Testis (tissue), 3 donors: Measurements from ENCODE around the gene FGF23. TPM values are rescaled to one million over a fixed set of nuclear protein-coding genes. Genes with fewer than 3 reads are reported as not detected.

Experiments used
- DNase-seq: peaks from one replicate; pipeline ENCODE4 v3.0.0-alpha.2; 2019
- H3K27ac ChIP-seq, 2 donors: fragments of 200-600 bp; sonication (generic); one replicate each; pipeline ENCODE4 v1.5.1; 2019
- H3K27me3 ChIP-seq: fragments of 200-600 bp; sonication (generic); one replicate; pipeline ENCODE4 v1.5.1; 2019
- H3K36me3 ChIP-seq: fragments of 200-600 bp; sonication (generic); one replicate; pipeline ENCODE4 v1.5.1; 2017; ENCODE audit warnings: low read depth; ENCODE audit errors: missing control alignments
- H3K4me1 ChIP-seq: fragments of 200-600 bp; sonication (generic); one replicate; pipeline ENCODE4 v1.5.1; 2019
- H3K4me3 ChIP-seq, 2 donors: fragments of 200-600 bp; sonication (generic); one replicate each; pipeline ENCODE4 v1.5.1; 2017 to 2019
- H3K9me3 ChIP-seq: fragments of 200-600 bp; sonication (generic); one replicate; pipeline ENCODE4 v1.5.1; 2017
- CTCF ChIP-seq, 3 experiments: fragments of 450-650 bp in 2 of 3; fragments of 200-600 bp in 1 of 3; sonication (generic) in 1 of 3; IDR thresholded peaks; one replicate each; pipeline ENCODE4 v1.5.1; 2016 to 2019; ENCODE audit warnings: antibody characterized with exemption in 3 of 3, mild to moderate bottlenecking in 2 of 3, moderate library complexity in 1 of 3
- POLR2A ChIP-seq: fragments of 450-650 bp; IDR thresholded peaks from one replicate; pipeline ENCODE4 v1.6.1; 2017; ENCODE audit warnings: antibody characterized with exemption, mild to moderate bottlenecking, moderate library complexity
- WGBS, 2 donors: methylation state at CpG; one replicate each; pipeline ENCODE4 v1.1.5; 2018; 5-methylcytosine and 5-hydroxymethylcytosine counted together
- intact Hi-C: fragments of 100-400 bp; cut with DNase I; formaldehyde crosslinking; loops from one replicate; pipeline ENCODE4 v1.15.1; 2023; ENCODE audit warnings: low total_unique reads
- polyA plus RNA-seq: library from polyadenylated mRNA; stranded (reverse); fragments of 350-450 nt; fragmentation: Illumina TruSeq; extraction: RNeasy Lipid Tissue Mini Kit (QIAGEN cat#74804); gene quantifications from one replicate; pipeline ENCODE4 v1.2.3, GENCODE V29; 2014; ENCODE audit warnings: low read depth, low replicate concordance; ENCODE audit not compliant: insufficient read depth
- total RNA-seq, 2 donors: library from RNA; depleted of rRNA; stranded (reverse); fragments of >200 nt; gene quantifications; one replicate each; pipeline ENCODE4 v1.2.3, GENCODE V29; 2016

The FGF23 gene
- total and polyA plus RNA-seq, 3 donors from 2014 or later = 0.12 TPM; not detected in 2

- no peak overlapping the region for H3K4me3 ChIP-seq
- no peak for TF ChIP-seq CTCF (IDR thresholded peaks at IDR 0.05)
- TF ChIP-seq POLR2A = no peak
- DNase-seq = no peak
- WGBS, 2 donors = 73 to 80% methylated on average over 4 of the region's 4 CpGs
- H3K4me1 ChIP-seq = no peaks in the 10 kb centered on the region
- no peaks in the 10 kb centered on the region for H3K9me3 ChIP-seq
- intact Hi-C loops = no loop called here
- no peaks in the 10 kb centered on the region for H3K27me3 ChIP-seq
- H3K27ac ChIP-seq = no peak overlapping the region
- H3K36me3 ChIP-seq = no peaks in the 10 kb centered on the region
Measured at GRCh38 chr12:4380332-4380731, 820 bp upstream of the FGF23 start.

GRCh38 chr12:4378772-4379171, 740 bp downstream of the FGF23 start:
- Histone ChIP-seq H3K4me3 (no peak overlapping the region), H3K27me3 (no peaks in the 10 kb centered on the region), H3K4me1 (no peaks in the 10 kb centered on the region), H3K36me3 (no peaks in the 10 kb centered on the region), H3K27ac (no peak overlapping the region), H3K9me3 (no peaks in the 10 kb centered on the region)
- no peak for DNase-seq
- TF ChIP-seq POLR2A (no peak), CTCF (IDR thresholded peaks at IDR 0.05) (no peak)
- 86 to 93% methylated on average over 1 of the region's 1 CpG for whole genome bisulfite sequencing, 2 donors
- intact Hi-C loops = no loop called here

GRCh38 chr12:4375449-4375848, 4.1 kb downstream of the FGF23 start:
- H3K4me3 ChIP-seq = no peak overlapping the region
- no peaks in the 10 kb centered on the region for H3K27me3 ChIP-seq
- no peaks in the 10 kb centered on the region for H3K36me3 ChIP-seq
- no peak overlapping the region for H3K27ac ChIP-seq
- WGBS, 2 donors = 74 to 80% methylated on average over 6 of the region's 6 CpGs
- intact Hi-C loops = no loop called here
- H3K9me3 ChIP-seq = no peaks in the 10 kb centered on the region
- H3K4me1 ChIP-seq = no peaks in the 10 kb centered on the region
- TF ChIP-seq CTCF (IDR thresholded peaks at IDR 0.05) = no peak
- no peak for DNase-seq

GRCh38 chr12:4372653-4373052, 6.9 kb downstream of the FGF23 start:
- TF ChIP-seq POLR2A = no peak
- no peak for TF ChIP-seq CTCF (IDR thresholded peaks at IDR 0.05)
- no peak for DNase-seq
- Histone ChIP-seq H3K36me3 (no peaks in the 10 kb centered on the region), H3K4me1 (no peaks in the 10 kb centered on the region), H3K27ac (no peak overlapping the region), H3K4me3 (no peak overlapping the region), H3K9me3 (no peaks in the 10 kb centered on the region), H3K27me3 (no peaks in the 10 kb centered on the region)
- intact Hi-C loops = no loop called here
- 79 to 88% methylated on average over 2 of the region's 2 CpGs for WGBS, 2 donors

- intact Hi-C loops = no loop called here
- no peaks in the 10 kb centered on the region for H3K27me3 ChIP-seq
- no peaks in the 10 kb centered on the region for H3K36me3 ChIP-seq
- H3K27ac ChIP-seq = no peak overlapping the region
- no peak overlapping the region for H3K4me3 ChIP-seq
- DNase-seq = no peak
- WGBS, 2 donors = 78 to 87% methylated on average over 3 to 31 of the region's 31 CpGs
- H3K9me3 ChIP-seq = no peaks in the 10 kb centered on the region
- H3K4me1 ChIP-seq = no peaks in the 10 kb centered on the region
- TF ChIP-seq CTCF (IDR thresholded peaks at IDR 0.05) = no peak
- no peak for TF ChIP-seq POLR2A
Measured at GRCh38 chr12:4370265-4370664, 9.2 kb downstream of the FGF23 start.
